Activated T-helper 1 cell treated with anti-CD3 and anti-CD28 coated beads, Interleukin-2, amount 50 U/mL, for 16 hours (primary cell): ENCODE data around the gene RNF125.
"Not testable (repeated sequence)": the region's sequence is repeated elsewhere in the genome, so short reads cannot be mapped to it uniquely, and the experiment has no call there.

ENCODE experiments used
- DNase-seq, 2 donors: peaks; one replicate each; pipeline ENCODE4 v3.0.0-alpha.2; 2020; ENCODE audit warnings: low read depth in 1 of 2, low spot score in 1 of 2

The RNF125 gene

DNA sequence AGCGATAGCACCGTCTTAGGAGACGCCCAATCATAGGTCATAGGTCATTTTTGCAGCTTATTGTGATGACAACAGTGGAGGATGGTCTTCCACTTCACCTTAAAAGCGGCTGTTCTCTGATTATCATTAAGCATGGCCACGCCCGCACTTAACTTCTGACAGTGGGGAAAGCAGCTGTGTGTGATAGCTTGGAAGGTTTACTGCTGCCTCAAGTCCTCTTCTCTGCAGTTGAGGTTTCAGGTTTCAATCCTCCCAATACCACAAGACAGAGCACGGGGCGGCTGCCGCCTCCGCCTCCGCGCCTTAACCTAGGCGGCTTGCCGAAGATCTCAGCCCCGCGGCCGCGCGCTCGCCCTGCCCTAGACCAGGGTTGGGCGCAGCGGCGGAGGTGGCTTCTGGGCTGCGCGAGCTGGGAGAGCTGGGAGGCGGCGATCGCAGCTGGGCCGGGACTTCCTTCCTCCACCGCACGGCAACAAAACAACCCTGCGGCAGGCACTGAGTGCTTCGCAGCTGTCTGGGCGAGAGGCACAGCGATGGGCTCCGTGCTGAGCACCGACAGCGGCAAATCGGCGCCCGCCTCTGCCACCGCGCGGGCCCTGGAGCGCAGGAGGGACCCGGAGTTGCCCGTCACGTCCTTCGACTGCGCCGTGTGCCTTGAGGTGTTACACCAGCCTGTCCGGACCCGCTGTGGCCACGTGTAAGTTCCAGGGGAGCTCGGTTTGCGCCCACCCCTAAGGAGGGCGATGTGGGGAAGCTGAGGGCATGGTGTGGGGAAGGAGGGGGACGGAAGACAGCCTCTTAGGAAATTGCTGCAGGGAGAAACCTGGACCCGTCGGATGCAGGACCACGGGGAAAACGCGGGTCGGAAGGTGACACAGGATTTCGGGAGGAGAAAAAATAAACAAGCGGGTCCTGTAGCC lies at the start of gene RNF125:
Gene RNF125 (plus strand): TSS at position 495 of the 920 bp plus-strand sequence. CDS start 39 bp downstream, at position 534.
- peak; percentile 74 to 79 for DNase-seq

DNA sequence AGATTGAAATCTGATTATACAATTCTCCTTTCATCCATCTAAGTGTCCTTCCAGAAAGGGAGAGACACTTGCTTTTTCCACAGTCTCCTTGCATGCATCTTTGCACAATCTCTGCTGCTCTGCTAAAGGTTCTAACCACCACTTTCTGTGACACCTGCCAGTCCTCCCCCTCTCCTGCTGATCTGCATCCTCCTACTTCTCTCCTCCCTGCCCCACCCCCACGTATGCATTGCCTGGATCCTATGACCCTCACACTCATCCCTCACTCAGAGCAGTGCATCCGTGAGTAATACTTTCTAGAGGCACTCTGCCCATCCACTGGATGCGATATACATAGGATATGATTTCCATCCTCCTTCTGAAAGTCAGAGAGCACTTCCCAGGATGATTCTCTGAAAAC lies 48.0 kb upstream of the RNF125 start:
- DNase-seq = no peak

DNA sequence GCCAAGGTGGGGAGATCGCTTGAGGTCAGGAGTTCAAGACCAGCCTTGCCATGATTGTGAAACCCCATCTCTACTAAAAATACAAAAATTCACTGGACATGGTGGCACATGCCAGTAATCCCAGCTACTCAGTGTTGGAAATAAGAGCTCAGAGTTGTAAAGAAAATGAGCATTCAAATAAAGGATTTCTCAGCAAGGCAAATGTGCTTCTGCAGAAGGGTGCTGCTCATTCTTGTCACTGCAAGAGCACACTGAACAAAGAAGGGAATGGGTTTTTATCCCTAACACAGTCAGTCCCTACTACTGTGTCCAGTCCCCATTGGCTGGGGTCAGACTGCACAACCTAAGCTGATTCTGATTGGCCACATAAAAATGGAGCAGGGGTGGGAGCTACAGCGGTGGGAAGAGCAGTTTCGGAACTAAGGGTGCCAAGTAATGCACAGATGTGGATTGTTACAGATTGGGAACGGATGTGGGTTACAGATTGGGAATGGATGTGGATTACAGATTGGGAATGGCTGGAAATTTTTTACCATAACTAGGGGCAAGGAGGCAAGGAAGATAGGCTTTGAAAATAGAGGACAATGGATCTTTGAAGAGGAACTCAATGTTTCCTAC lies 44.6 kb upstream of the RNF125 start:
- no peak for DNase-seq

GRCh38 chr18:31976242-31976641 lies 42.4 kb upstream of the RNF125 start:
- no peak for DNase-seq

DNA sequence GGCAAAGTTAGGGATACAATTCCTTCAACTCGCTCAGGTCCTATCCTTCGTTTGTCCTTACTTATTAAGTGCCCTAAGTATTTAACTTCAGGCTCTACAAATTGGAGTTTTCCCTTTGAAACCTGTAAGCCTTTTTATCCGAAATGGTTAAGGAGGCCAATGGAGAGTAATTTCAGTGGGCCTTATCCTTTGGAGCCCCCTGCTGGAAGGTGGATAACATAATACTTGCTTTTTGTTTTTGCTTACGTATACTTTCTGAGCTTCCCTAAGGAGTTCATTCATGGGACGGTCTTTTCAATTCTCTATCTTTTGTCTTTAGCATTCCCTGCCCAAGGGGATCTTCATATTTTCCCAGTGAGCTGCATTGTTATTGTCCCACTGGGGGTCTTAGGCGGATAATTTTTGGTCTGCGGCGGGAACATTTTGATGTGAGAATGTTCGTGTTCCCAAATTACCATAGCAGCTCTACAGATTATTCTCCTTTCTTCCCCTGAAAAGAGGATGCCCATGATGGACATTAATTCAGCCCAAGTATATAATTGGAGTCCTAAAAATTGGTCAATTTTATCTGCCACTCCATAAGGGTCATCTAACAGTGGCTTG lies 41.3 kb upstream of the RNF125 start:
- DNase-seq = no peak

GRCh38 chr18:31978616-31979015 lies 40.0 kb upstream of the RNF125 start:
- no peak for DNase-seq

DNA sequence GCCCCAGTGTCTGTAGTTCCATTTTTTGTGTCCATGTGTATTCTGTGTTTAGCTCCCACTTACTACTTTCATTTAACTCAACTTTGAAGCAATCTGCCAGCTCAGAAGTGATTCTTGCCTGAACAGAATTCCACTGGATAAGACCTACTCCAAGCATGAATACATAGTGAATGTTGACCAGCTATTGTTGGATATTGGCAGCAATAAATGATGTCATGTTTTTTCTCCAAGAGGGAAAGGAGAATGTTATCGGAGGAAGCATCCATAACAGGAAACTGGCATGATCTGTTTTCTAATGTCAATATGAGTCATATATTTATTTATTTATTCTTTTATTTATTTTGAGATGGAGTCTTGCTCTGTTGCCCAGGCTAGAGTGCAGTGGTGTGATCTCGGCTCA lies 38.9 kb upstream of the RNF125 start:
- DNase-seq = no peak

- no peak for DNase-seq
Measured at GRCh38 chr18:31980863-31981262, 37.8 kb upstream of the RNF125 start.

- no peak for DNase-seq
Measured at GRCh38 chr18:31983020-31983419, 35.6 kb upstream of the RNF125 start.

GRCh38 chr18:31983976-31984375 lies 34.6 kb upstream of the RNF125 start:
- DNase-seq = no peak

- DNase-seq = no peak
Measured at GRCh38 chr18:31990823-31991222, 27.8 kb upstream of the RNF125 start.

- no peak for DNase-seq
Measured at GRCh38 chr18:31996007-31996406, 22.6 kb upstream of the RNF125 start.

DNA sequence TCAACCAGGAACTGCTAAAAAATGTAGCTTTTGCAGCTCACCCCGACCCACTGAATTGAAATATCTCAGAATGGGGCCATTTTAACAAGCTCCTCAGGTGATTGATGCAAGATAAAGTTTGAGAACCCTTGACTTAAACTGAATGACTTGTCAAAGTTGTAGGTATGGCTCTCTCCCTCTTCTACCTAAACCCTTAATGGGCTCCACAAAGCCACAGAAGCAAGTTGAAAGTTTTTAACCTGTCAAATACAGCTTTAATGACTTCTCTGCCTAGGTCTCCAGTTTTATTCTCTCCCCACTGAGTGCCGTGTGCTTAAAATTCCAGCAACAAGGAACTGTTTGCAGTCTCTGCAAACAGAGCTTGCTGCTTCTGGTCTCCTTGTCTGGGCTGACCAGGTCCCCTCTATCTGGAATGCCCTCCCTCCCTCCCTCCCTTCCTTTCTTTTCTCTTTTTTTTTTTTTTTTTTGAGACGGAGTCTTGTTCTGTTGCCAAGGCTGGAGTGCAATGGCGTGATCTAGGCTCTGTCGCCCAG lies 19.7 kb upstream of the RNF125 start:
- no peak for DNase-seq

DNA sequence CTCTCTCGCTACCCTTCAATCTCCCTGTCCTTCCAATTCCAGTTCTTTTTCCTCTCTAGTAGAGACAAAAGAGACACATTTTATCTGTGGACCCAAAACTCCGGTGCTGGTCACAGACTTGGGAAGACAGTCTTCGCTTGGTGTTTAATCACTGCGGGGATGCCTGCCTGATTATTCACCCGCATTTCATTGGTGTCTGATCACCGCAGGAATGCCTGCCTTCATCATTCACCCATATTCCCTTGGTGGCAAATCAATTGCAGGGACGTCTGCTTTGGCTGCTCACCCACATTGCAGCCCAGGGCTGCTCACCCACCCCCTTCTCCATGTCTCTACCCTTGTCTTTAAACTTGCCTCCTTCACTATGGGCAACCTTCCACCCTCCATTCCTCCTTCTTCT lies 17.5 kb upstream of the RNF125 start:
- DNase-seq = not testable (repeated sequence)

- DNase-seq = not testable (repeated sequence)
Measured at GRCh38 chr18:32003822-32004221, 14.8 kb upstream of the RNF125 start.

DNA sequence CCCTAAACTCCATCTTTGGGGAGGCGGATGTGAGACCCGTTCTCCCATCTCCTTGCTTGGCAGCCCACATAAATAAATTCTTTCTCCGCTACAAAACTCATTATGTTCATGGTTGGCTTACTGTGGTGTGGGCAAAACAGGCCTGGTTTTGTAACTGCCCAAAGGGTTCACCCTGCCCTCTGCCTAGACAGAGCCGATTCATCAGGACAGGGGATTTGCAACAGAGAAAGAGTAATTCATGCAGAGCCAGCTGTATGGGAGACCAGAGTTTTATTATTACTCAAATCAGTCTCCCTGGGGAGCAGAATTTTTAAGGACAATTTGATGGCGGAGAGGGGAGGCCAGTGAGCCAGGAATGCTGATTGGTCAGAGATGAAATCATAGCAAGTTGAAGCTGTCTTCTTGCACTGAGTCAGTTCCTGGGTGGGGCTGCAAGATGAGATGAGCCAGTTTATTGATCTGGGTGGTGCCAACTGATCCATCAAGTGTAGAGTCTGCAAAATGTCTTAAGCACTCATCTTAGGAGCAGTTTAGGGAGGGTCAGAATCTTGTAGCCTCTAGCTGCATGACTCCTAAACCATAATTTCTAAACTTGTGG lies 8.4 kb upstream of the RNF125 start:
- no peak for DNase-seq

DNA sequence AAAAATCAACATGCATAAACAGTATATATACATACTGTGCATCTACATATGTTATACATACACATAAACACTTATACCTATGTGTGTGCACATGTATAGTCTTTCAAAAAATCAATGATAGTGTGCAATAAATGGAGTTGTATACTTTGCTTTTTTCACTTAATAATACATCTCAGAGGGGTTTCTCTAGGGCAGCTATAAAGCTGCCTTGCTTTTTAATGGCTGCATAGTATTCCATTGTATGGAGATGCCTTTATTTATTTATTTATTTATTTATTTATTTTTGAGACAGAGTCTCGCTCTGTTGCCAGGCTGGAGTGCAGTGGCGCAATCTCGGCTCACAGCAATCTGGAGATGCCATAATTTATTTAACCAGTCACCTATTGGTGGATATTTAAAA lies 7.4 kb upstream of the RNF125 start:
- no peak for DNase-seq

DNA sequence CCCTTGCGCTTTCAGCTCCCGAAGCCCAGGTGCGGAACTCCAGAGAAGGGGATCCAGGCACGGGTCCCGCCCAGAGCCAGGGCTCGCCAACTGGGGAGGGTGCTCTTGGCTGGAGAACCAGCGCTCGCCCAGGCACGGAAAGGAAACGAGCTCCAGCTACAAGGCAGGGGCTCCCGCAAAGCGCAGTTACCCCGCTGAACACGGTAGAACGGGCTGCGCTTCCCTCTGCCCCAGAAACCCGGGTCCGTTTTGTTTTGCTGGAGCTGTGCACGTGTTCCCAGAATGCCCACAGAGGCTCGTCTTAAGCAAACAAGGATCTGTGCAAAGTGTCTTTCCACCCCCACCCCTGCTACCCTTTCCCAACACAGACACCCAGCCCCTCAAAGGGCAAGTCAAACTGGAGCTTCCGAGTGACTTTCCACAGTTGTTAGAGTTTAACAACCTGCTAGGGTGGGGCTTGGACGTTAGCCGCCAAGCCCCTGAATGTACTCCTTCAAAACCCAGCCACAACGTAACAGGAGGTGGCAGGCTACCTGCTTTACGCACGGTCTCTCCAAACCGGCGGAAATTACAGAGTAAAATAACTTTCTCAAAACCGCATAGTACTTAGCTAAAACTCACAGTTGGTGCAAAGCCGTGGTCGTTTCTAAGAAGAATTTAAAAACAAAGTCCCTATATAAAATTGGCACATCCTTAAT lies 775 bp downstream of the RNF125 start:
- peak; percentile 28 to 30 for DNase-seq

DNA sequence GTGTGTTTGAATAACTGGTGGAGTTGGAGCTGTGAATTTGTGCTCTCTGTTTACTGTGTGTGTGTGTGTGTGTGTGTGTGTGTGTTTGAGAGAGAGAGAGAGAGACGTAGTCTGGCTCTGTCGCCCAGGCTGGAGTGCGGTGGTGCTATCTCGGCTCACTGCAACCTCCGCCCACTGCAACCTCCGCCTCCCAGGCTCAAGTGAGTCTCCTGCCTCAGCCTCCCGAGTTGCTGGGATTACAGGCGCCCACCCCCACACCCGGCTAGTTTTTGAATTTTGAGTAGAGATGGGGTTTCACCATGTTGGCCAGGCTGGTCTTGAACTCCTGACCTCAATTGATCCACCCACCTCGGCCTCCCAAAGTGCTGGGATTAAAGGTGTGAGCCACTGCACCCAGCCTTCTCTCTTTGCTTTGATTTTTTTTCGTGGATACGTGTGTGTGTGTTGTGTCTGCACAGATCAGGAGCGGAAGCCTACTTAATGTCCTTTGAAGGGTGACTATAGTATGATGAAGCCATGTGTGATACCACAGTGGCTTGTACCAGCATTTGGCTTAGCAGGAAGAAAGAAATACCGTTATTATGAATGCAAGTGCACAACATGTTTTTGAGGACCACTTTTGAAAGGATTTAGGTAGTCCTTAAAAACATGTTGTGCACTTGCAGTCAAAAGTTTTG lies 1.5 kb downstream of the RNF125 start:
- peak; percentile 16 to 20 for DNase-seq
